ENCODE results near the gene KLK12. TPM values are rescaled to one million over a fixed set of nuclear protein-coding genes. Genes with fewer than 3 reads are reported as not detected.

Gene KLK12
- total and polyA plus RNA-seq, 2 donors (not counting 3 experiments of a cell fraction or from before 2014, with no cell fraction given) = not detected

GRCh38 chr19:51076631-51077213 is 41.9 kb upstream of the KLK12 start:
- no TSS peak for BruUV-seq (replicated peaks)
- H3K4me2 ChIP-seq (ENCODE audit: insufficient read depth, low read length) = no peak overlapping the region
- H3K9ac ChIP-seq (replicated peaks; ENCODE audit: extremely low read depth, insufficient read depth, low read length) = no peak overlapping the region
- H3K27ac ChIP-seq (ENCODE audit: insufficient read depth, low read depth, low read length) = no peak overlapping the region
- no peaks in the 10 kb centered on the region for H3K79me2 ChIP-seq (ENCODE audit: control insufficient read depth, insufficient read depth, low read length)
- CTCF ChIA-PET = no interaction called here
- no peaks in the 10 kb centered on the region for H3K9me1 ChIP-seq (replicated peaks; ENCODE audit: control insufficient read depth, extremely low read depth, insufficient read depth, low read length)
- intact Hi-C loops (cut with micrococcal nuclease) (no loop called here), dilution Hi-C loops (cut with MboI; ENCODE audit: extremely low pct_ligation_motif_present, low sequenced_read_pairs) (no loop called here)
- H3K4me1 ChIP-seq (ENCODE audit: control insufficient read depth, extremely low read depth, insufficient read depth, low read length) = no peaks in the 10 kb centered on the region
- no peaks in the 10 kb centered on the region for H4K20me1 ChIP-seq (replicated peaks; ENCODE audit: control insufficient read depth, extremely low read depth, insufficient read depth, low read length)
- H3K4me3 ChIP-seq (replicated peaks in 1 of 3; ENCODE audit: insufficient read depth in 1 of 3, low read depth in 1 of 3, low read length in 3 of 3) = no peak overlapping the region
- DNase-seq (ENCODE audit: low read depth, low spot score) (no peak), FAIRE-seq (no peak)
- no peak overlapping the region for H2AFZ ChIP-seq (ENCODE audit: low read depth, low read length)
- POLR2A ChIA-PET = no interaction called here
- H3K9me3 ChIP-seq (replicated peaks; ENCODE audit: control insufficient read depth, insufficient read depth, low read length) = no peaks in the 10 kb centered on the region
- H3K27me3 ChIP-seq (ENCODE audit: control insufficient read depth in 2 of 2, insufficient read depth in 2 of 2, low read length in 2 of 2) = no peaks in the 10 kb centered on the region
- TF ChIP-seq MAX (IDR thresholded peaks at IDR 0.05; ENCODE audit: insufficient read depth, insufficient read length) = no peak
- no peak for TF ChIP-seq EZH2 (IDR thresholded peaks at IDR 0.05; ENCODE audit: borderline replicate concordance, low read depth, low read length, severe bottlenecking)
- no peak for TF ChIP-seq CTCF (IDR thresholded peaks at IDR 0.05; ENCODE audit: extremely low read depth in 1 of 2, insufficient read depth in 1 of 2, low read depth in 1 of 2, low read length in 2 of 2)
- TF ChIP-seq MYC (IDR thresholded peaks at IDR 0.05; ENCODE audit: low read depth, low read length) = no peak
- TF ChIP-seq POLR2AphosphoS5 (IDR thresholded peaks at IDR 0.05; ENCODE audit: insufficient read depth, low read depth, low read length) = no peak
- TF ChIP-seq POLR2A (IDR thresholded peaks at IDR 0.05; ENCODE audit: low read depth, low read length) = no peak
- no peak for TF ChIP-seq GATA2 (IDR thresholded peaks at IDR 0.05; ENCODE audit: insufficient read depth, insufficient read length, low read depth, low read length)
- no peak for TF ChIP-seq JUN (IDR thresholded peaks at IDR 0.05; ENCODE audit: borderline replicate concordance, insufficient read depth, insufficient read length, low read depth)
- no peak for TF ChIP-seq FOS (IDR thresholded peaks at IDR 0.05; ENCODE audit: borderline replicate concordance, insufficient read depth, low read length)
- H3K36me3 ChIP-seq (ENCODE audit: control insufficient read depth in 2 of 2, extremely low read depth in 1 of 2, insufficient read depth in 2 of 2, low read length in 2 of 2) = no peaks in the 10 kb centered on the region

All from endothelial cell of umbilical vein (primary cell).